GM06990 (cell line): ENCODE data around the gene CITED1.

Experiments
- DNase-seq: peaks from one replicate; pipeline ENCODE4 v3.0.0-alpha.2; 2011; ENCODE audit not compliant: insufficient read length; ENCODE audit errors: extremely low read depth
- H3K27me3 ChIP-seq: replicated peaks from 2 replicates; pipeline ENCODE4 v1.6.0; 2011; ENCODE audit warnings: low read length; ENCODE audit not compliant: control insufficient read depth, insufficient read depth
- H3K36me3 ChIP-seq: 2 replicates; pipeline ENCODE4 v1.5.1; 2011; ENCODE audit warnings: low read length; ENCODE audit not compliant: control insufficient read depth, insufficient read depth
- H3K4me3 ChIP-seq: replicated peaks from 2 replicates; pipeline ENCODE4 v1.5.1; 2011; ENCODE audit warnings: low read depth, mild to moderate bottlenecking, control low read depth, low read length
- CTCF ChIP-seq: IDR thresholded peaks from 2 replicates; pipeline ENCODE4 v1.5.1; 2011; ENCODE audit warnings: low read length, control low read depth, mild to moderate bottlenecking, inconsistent platforms; ENCODE audit not compliant: insufficient read depth, poor library complexity, severe bottlenecking

The CITED1 gene

GRCh38 chrX:72271091-72271788 is 34.5 kb downstream of the CITED1 start:
- H3K4me3 ChIP-seq: no peak overlapping the region
- no peaks in the 10 kb centered on the region for H3K27me3 ChIP-seq
- peaks cover 49% of the 10 kb centered on the region for H3K36me3 ChIP-seq
- no peak for DNase-seq
- TF ChIP-seq CTCF: no peak

- H3K36me3 ChIP-seq: peaks cover 47% of the 10 kb centered on the region
Observed at GRCh38 chrX:72270316-72270866, 35.3 kb downstream of the CITED1 start.

GRCh38 chrX:72269671-72270251 is 36.0 kb downstream of the CITED1 start:
- no peak overlapping the region for H3K4me3 ChIP-seq
- DNase-seq: no peak
- peaks cover 44% of the 10 kb centered on the region for H3K36me3 ChIP-seq
- no peaks in the 10 kb centered on the region for H3K27me3 ChIP-seq
- TF ChIP-seq CTCF: no peak

More at GRCh38 chrX:72270316-72270866, 35.3 kb downstream of the CITED1 start:
- H3K4me3 ChIP-seq: no peak overlapping the region
- no peak for TF ChIP-seq CTCF
- no peak for DNase-seq
- H3K27me3 ChIP-seq: no peaks in the 10 kb centered on the region

GRCh38 chrX:72268597-72269365 is 36.9 kb downstream of the CITED1 start:
- H3K27me3 ChIP-seq: no peaks in the 10 kb centered on the region
- no peak for TF ChIP-seq CTCF
- H3K36me3 ChIP-seq: peaks cover 40% of the 10 kb centered on the region
- no peak for DNase-seq
- H3K4me3 ChIP-seq: no peak overlapping the region

- H3K36me3 ChIP-seq: peaks cover 15% of the 10 kb centered on the region
- DNase-seq: no peak
- no peak overlapping the region for H3K4me3 ChIP-seq
- no peaks in the 10 kb centered on the region for H3K27me3 ChIP-seq
- no peak for TF ChIP-seq CTCF
Observed at GRCh38 chrX:72265263-72265662, 40.5 kb downstream of the CITED1 start.
